Endothelial cell of hepatic sinusoid (primary cell): Measurements from ENCODE around the gene HNRNPL.
"Not testable (repeated sequence)": the region's sequence is repeated elsewhere in the genome, so short reads cannot be mapped to it uniquely, and the experiment has no call there.

ENCODE experiments used
- in situ Hi-C: cut with HindIII; loops from 2 replicates; pipeline ENCODE4 v1.10.0; 2017; ENCODE audit warnings: low sequenced_read_pairs

HNRNPL gene

GRCh38 chr19:38831142-38831605 lies 18.6 kb downstream of the HNRNPL start:
- in situ Hi-C loops = no loop called here

- in situ Hi-C loops = no loop called here
Observed at GRCh38 chr19:38830039-38830733, 19.6 kb downstream of the HNRNPL start.

- in situ Hi-C loops = not testable (repeated sequence)
Observed at GRCh38 chr19:38829203-38829602, 20.6 kb downstream of the HNRNPL start.

GRCh38 chr19:38826856-38827551 lies 22.8 kb downstream of the HNRNPL start:
- in situ Hi-C loops = no loop called here

- in situ Hi-C loops = not testable (repeated sequence)
Observed at GRCh38 chr19:38825936-38826335, 23.9 kb downstream of the HNRNPL start.

- in situ Hi-C loops = not testable (repeated sequence)
Observed at GRCh38 chr19:38821230-38821825, 28.5 kb downstream of the HNRNPL start.

GRCh38 chr19:38819231-38819920 lies 30.4 kb downstream of the HNRNPL start:
- in situ Hi-C loops = no loop called here

- in situ Hi-C loops = no loop called here
Observed at GRCh38 chr19:38817081-38817480, 32.7 kb downstream of the HNRNPL start.

- in situ Hi-C loops = no loop called here
Observed at GRCh38 chr19:38816131-38816750, 33.5 kb downstream of the HNRNPL start.

- in situ Hi-C loops = no loop called here
Observed at GRCh38 chr19:38815059-38816001, 34.5 kb downstream of the HNRNPL start.

GRCh38 chr19:38813932-38814331 lies 35.9 kb downstream of the HNRNPL start:
- in situ Hi-C loops = not testable (repeated sequence)

GRCh38 chr19:38813323-38813722 lies 36.5 kb downstream of the HNRNPL start:
- in situ Hi-C loops = no loop called here

GRCh38 chr19:38812841-38813320 lies 36.9 kb downstream of the HNRNPL start, which contains the start of gene LGALS4:
Gene LGALS4 (minus strand): TSS chr19:38812945. CDS start chr19:38812886, 59 bp downstream.
- in situ Hi-C loops = no loop called here

GRCh38 chr19:38812009-38812840 lies 37.6 kb downstream of the HNRNPL start:
- in situ Hi-C loops = no loop called here

GRCh38 chr19:38809592-38810252 lies 40.1 kb downstream of the HNRNPL start:
- in situ Hi-C loops = no loop called here

GRCh38 chr19:38808741-38809140 lies 41.0 kb downstream of the HNRNPL start:
- in situ Hi-C loops = no loop called here

- in situ Hi-C loops = not testable (repeated sequence)
Observed at GRCh38 chr19:38807374-38808098, 42.2 kb downstream of the HNRNPL start.
